MV-4-11 (cell line): ENCODE data around the gene INPP5A.

Experiments used
- DNase-seq: peaks from one replicate; lab custom pipeline; 2025; lab: John Stamatoyannopoulos, UW

The INPP5A gene

GRCh38 chr10:132745511-132745910, 207.9 kb downstream of the INPP5A start:
- DNase-seq: no peak

DNA sequence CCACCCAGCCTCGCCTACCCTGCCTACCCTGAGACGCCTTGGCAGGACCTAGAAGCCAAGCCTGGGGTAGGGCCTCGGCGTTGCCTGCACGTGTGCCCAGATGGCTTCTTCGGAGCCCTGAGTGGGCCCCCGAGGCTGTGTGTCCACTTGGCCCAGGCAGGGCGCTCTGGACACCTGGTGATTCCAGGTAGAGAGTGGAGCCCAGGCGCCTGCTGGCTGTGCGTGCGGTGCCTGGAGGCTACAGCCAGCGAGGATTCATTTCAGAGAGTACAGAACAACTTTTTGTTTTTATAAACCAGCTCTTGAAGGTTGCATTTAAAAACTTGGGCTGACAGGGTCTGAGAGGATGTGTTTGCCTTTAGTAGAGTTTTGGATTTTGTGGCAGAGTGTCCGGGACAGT, 208.4 kb downstream of the INPP5A start:
- no peak for DNase-seq

DNA sequence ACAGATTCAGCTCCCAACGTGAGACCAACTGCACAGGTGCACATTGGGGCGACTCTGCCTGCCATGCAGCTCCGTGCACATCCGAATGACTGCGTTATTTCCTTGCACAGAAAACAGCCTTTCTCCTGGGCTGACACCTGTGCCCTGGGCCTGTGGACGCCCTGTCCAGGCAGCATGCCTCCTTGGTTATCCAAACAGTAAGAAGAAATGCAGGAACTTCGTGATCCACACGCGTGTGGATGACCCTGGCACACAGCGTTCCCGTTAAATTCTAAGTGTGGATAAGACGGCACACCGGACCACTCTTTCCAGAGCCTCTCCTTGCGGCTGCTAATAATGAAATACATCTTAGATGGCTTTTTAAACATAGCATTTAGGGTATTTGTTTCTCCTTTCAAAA, 208.8 kb downstream of the INPP5A start:
- no peak for DNase-seq

DNA sequence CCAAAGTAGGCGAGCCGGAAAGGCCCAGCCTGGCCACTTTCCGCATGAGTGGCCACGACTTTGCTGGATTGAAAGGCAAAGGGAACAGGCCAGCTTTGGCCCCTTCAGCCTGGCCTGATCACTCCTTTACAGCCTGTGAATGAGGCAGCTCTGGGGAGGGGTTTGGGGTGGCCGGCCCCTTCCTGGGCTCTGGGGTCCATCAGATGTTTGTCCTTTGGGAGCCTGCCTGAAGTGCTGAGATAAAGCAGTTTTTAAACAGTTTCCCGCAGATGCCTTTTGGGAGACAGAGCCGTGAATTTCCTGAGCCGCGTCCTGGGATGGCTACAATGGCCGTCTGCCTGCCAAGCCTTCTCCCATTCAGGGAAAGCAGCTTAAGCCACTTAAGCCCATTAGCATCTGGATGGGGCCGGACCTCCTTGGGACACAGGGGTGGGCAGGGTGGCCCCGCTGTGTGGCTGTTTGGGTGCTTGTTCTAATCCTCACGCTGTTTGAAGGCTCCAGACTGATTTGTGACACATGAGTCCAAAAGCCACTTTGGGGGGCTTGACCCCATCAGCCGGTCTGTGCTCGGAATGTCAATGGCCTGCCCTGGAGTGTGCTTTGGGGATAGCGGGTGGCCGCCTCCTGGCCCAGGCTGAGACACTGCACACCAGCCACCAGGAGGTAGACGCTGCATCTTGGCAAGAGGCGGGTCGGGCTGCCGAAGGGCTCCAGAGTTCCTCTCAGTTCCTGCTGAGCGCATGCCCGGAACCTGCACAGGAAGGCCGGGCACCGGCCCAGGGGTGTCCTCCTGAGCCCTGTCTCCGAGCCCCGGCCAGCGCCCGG, 209.4 kb downstream of the INPP5A start:
- no peak for DNase-seq

- no peak for DNase-seq
Measured at GRCh38 chr10:132748135-132748534, 210.5 kb downstream of the INPP5A start.

- no peak for DNase-seq
Measured at GRCh38 chr10:132748545-132749370, 211.2 kb downstream of the INPP5A start.

DNA sequence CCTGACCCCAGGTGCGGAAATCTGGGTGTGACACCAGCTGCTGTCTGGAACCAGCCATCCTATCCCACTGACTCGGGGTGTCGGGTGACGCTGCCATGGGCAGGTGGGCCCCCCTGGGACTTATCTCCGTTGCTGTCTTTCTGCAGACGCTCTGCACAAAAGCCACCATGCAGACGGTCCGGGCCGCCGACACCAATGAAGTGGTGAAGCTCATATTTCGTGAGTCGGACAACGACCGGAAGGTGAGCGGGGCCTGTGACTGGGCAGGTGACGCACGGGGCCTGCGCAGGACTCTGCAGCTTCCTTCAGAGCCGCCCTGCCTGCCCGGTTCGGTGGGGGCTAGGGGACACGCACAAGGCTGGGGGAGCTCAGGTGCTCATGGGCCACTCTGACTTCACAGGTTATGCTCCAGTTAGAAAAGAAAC, 211.8 kb downstream of the INPP5A start:
- DNase-seq: no peak

GRCh38 chr10:132750936-132751335, 213.3 kb downstream of the INPP5A start:
- no peak for DNase-seq

- DNase-seq: no peak
Measured at GRCh38 chr10:132752378-132752777, 214.8 kb downstream of the INPP5A start.

GRCh38 chr10:132752961-132753360, 215.4 kb downstream of the INPP5A start:
- no peak for DNase-seq

GRCh38 chr10:132753596-132753995, 216.0 kb downstream of the INPP5A start:
- no peak for DNase-seq

GRCh38 chr10:132754071-132754470, 216.5 kb downstream of the INPP5A start:
- DNase-seq: no peak

DNA sequence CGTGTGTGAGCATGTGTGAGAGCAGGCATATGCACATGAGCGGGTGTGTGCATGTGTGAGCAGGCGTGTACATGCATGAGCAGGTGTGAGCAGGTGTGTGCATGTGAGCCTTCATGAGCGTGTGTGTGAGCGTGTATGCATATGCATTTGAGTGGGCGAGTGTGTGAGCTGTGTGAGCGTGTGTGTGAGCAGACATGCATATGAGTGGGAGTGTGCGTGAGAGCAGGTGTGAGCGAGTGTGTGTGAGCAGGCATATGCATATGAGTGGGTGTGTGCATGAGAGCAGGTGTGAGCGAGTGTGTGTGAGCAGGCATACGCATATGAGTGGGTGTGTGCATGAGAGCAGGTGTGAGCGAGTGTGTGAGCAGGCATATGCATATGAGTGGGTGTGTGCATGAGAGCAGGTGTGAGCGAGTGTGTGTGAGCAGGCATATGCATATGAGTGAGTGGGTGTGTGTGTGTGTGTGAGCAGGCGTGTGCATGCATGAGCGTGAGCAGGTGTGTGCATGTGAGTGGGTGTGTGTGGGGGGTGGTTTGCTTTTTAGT, 217.7 kb downstream of the INPP5A start:
- DNase-seq: no peak

DNA sequence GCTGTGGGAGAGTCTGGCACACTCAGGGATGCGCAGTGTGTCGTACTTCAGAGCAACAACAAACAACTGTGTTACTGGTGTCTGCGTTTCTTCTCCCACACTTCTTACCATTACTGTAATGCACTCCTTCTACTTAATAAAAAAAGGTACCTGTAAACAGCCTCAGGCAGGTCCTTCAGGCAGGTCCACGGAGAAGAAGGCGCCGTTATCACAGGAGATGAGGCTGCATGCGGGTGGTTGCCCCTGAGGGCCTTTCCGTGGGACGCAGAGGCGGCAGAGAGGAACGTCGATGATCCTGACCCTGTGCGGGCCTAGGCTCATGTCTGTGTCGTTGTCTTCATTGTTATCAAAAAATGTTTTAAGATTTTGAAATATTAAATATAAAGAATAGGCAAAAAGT, 219.0 kb downstream of the INPP5A start:
- no peak for DNase-seq

- DNase-seq: no peak
Measured at GRCh38 chr10:132757171-132757570, 219.6 kb downstream of the INPP5A start.

- no peak for DNase-seq
Measured at GRCh38 chr10:132758865-132759264, 221.3 kb downstream of the INPP5A start.

DNA sequence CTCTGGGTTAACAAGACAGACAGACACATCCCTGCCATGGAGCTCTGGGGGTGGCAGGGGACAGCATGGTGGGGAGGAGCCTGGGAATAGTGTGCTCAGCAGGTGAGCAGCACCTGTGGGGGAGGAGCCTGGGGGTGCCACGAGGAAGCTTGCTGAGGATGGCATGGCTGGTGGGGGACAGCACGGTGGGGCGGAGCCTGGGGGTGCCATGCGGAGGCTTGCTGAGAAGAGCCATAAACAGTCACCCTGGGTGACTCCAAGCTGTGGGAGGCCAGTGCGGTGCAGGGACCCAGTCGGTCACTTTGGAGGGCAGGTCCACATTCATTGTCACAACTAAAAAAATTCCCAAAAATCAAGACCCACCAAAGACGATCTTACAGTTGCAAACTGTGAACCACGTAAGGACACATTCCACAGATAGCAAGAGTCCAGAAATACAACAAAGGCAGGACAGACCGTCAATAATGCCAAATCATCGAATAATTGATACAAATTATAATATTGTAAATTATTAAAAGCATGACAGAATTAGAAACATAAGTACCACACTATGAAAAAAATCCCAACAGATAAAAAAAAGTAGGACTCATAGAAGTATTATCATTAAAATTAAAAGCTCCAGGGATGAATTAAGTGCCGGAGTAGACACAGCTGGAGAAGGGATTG, 223.9 kb downstream of the INPP5A start:
- no peak for DNase-seq

DNA sequence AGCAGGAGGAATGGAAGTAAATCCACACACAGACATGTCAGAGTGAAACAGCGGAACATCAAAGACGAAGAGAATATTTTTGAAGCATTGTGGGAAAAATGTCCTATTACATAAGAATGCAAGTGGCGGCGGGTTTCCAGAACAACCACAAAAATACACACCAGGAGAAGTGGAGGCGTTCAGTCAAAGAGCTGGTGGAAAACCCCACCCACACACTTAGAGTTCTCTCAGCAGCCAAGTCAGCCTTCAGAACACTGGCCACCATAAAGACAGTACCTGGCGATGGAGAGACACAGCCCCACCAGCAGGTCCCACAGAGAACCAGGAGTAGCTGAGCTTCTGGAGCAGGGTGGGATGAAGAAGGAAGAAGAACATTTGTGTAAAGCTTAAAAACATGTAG, 224.7 kb downstream of the INPP5A start:
- no peak for DNase-seq

DNA sequence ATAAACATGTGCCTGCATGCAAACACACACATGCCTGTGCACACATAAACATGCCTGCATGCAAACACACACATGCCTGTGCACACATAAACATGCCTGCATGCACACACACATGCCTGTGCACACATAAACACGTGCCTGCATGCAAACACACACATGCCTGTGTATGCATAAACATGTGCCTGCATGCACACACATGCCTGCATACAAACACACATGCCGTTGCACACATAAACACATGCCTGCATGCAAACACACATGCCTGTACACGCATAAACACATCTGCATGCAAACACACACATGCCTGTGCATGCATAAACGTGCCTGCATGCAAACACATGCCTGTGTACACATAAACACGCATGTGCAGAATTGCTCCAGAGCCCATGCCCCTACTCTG, 226.0 kb downstream of the INPP5A start:
- DNase-seq: no peak

DNA sequence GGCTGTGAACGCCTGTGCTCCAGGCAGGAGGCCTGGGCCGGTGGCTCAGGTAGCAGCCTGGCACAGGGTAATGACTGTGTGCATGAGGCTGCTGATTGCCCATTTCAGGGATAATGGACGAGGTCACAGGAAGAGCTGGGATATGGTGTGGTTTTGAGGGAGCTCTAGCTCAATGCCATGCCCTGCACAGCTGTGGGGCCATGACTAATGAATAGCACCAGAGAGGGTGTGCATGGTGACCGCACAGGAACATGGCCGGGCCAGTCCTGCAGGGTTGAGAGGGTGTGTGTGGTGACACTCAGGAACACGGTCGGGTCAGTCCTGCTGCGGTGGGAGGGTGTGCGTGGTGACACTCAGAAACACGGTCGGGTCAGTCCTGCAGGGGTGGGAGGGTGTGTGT, 226.5 kb downstream of the INPP5A start:
- no peak for DNase-seq

DNA sequence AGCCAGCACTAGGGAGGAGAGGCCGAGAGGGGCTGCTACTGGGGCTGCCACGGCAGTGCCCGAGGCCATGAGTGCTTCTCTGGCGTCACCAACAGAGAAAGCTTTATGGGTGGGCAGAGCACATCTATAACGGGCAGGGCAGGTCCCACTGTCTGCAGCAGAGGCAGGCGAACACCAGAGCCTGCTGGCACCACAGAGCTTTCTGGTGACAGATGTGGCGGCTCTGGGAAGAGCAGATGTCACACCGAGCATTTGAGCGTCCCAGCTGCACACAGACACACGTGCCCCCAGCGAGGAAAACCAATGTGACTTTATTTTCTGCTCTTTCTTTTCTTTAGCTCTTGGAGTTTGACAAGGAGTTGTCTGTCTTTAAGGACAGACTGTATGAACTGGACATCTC, 227.8 kb downstream of the INPP5A start:
- no peak for DNase-seq

- no peak for DNase-seq
Measured at GRCh38 chr10:132766291-132766690, 228.7 kb downstream of the INPP5A start.
